Lung (tissue), 12 donors: ENCODE results near the gene TENM3. TPM values are rescaled to one million over a fixed set of nuclear protein-coding genes. Genes with fewer than 3 reads are reported as not detected.

Experiments used
- ATAC-seq: fragments of 200-7000 bp; cut with Tn5 transposase; one replicate; pipeline ENCODE4 v1.9.1; 2020; ENCODE audit warnings: moderate number of reproducible peaks; ENCODE audit not compliant: insufficient read depth, low FRiP score
- DNase-seq, 3 donors: peaks; one replicate each; pipeline ENCODE4 v3.0.0-alpha.2; 2013 to 2017
- H3K27ac ChIP-seq, 2 donors: one replicate each; pipeline ENCODE4 v1.5.1; 2013; ENCODE audit warnings: mild to moderate bottlenecking in 2 of 2, moderate library complexity in 2 of 2, control low read depth in 1 of 2, inconsistent platforms in 1 of 2, low read depth in 1 of 2, low read length in 1 of 2
- H3K27me3 ChIP-seq, 3 donors: one replicate each; pipeline ENCODE4 v1.5.1; 2013; ENCODE audit warnings: low read length in 2 of 3; ENCODE audit not compliant: control insufficient read depth in 3 of 3, insufficient read depth in 3 of 3
- H3K36me3 ChIP-seq, 4 donors: one replicate each; pipeline ENCODE4 v1.5.1; 2013; ENCODE audit warnings: low read length in 4 of 4, mild to moderate bottlenecking in 1 of 4, moderate library complexity in 1 of 4; ENCODE audit not compliant: control insufficient read depth in 4 of 4, insufficient read depth in 4 of 4
- H3K4me1 ChIP-seq, 5 donors: one replicate each; pipeline ENCODE4 v1.5.1; 2013; ENCODE audit warnings: low read length in 5 of 5, mild to moderate bottlenecking in 2 of 5, moderate library complexity in 1 of 5; ENCODE audit not compliant: control insufficient read depth in 5 of 5, insufficient read depth in 5 of 5
- H3K4me3 ChIP-seq: one replicate; pipeline ENCODE4 v1.5.1; 2013; ENCODE audit warnings: mild to moderate bottlenecking, control low read depth, moderate library complexity
- H3K9ac ChIP-seq, 2 donors: one replicate each; pipeline ENCODE4 v1.5.1; 2013; ENCODE audit warnings: low read length in 2 of 2, control low read depth in 1 of 2; ENCODE audit not compliant: insufficient read depth in 1 of 2
- H3K9me3 ChIP-seq, 4 donors: one replicate each; pipeline ENCODE4 v1.5.1; 2013; ENCODE audit warnings: low read length in 3 of 4, mild to moderate bottlenecking in 1 of 4, moderate library complexity in 1 of 4; ENCODE audit not compliant: control insufficient read depth in 4 of 4, insufficient read depth in 3 of 4
- CTCF ChIP-seq: IDR thresholded peaks from 2 replicates; pipeline ENCODE4 v1.5.1; 2012; ENCODE audit warnings: mild to moderate bottlenecking; ENCODE audit errors: control extremely low read depth, extremely low read depth
- WGBS, 2 donors: extraction: QIAGEN DNeasy Blood & Tissue Kit; methylation state at CpG; one replicate each; pipeline ENCODE4 v1.1.7; 2013; 5-methylcytosine and 5-hydroxymethylcytosine counted together
- polyA plus RNA-seq, 2 donors: library from polyadenylated mRNA; stranded (reverse); fragments of 200-250 nt; gene quantifications; one replicate each; pipeline ENCODE4 v1.2.1, GENCODE V29; 2013
- total RNA-seq, 2 donors: library from RNA; depleted of rRNA in 1 of 2; stranded (reverse); fragments of >200 nt in 1 of 2; gene quantifications; one replicate each; pipeline ENCODE4 v1.2.1, GENCODE V29; 2014 to 2021
- donor health status: control.
- donor health status: control.
- donor health status: Bipolar disorder and iron deficiency.
- donor health status: healthy.
- donor health status: DM: yes; HTN: yes; CAD: no.

The TENM3 gene
- total and polyA plus RNA-seq, 4 donors, result 0.14 to 5.3 (median 2.2) TPM

- DNase-seq (peak in 2 of 3 donors; percentile 24 to 45), ATAC-seq (no peak)
- H3K27me3 ChIP-seq, result peaks cover 2 to 50% (median 7%) of the 10 kb centered on the region in 3 donors
- H3K36me3 ChIP-seq, result no peaks in the 10 kb centered on the region
- no peak for TF ChIP-seq CTCF
- peaks cover 0 to 4% (median 0%) of the 10 kb centered on the region in 4 donors for H3K9me3 ChIP-seq
- H3K27ac ChIP-seq, result no peak overlapping the region
- 43 to 62% methylated on average over 11 of the region's 11 CpGs for WGBS, 2 donors
- H3K4me1 ChIP-seq, result peaks cover 0 to 4% (median 0%) of the 10 kb centered on the region in 5 donors
- H3K9ac ChIP-seq, result no peak overlapping the region
- H3K4me3 ChIP-seq, result no peak overlapping the region
These were observed 33.3 kb downstream of the TENM3 start for GRCh38 chr4:182276210-182277109.

- Histone ChIP-seq H3K36me3 (no peaks in the 10 kb centered on the region), H3K9ac (no peak overlapping the region), H3K27me3 (peaks cover 2 to 45% (median 6%) of the 10 kb centered on the region in 3 donors), H3K4me1 (peaks cover 0 to 4% (median 0%) of the 10 kb centered on the region in 5 donors), H3K27ac (no peak overlapping the region), H3K4me3 (no peak overlapping the region), H3K9me3 (peaks cover 0 to 4% (median 0%) of the 10 kb centered on the region in 4 donors)
- DNase-seq, result no peak
- WGBS, 2 donors, result 83 to 91% methylated on average over 2 of the region's 2 CpGs
- no peak for ATAC-seq
- no peak for TF ChIP-seq CTCF
These were observed 34.2 kb downstream of the TENM3 start for GRCh38 chr4:182277377-182277776.

- ATAC-seq (no peak), DNase-seq (no peak)
- Histone ChIP-seq H3K4me1 (peaks cover 0 to 4% (median 0%) of the 10 kb centered on the region in 5 donors), H3K9me3 (peaks cover 0 to 2% (median 0%) of the 10 kb centered on the region in 4 donors), H3K4me3 (no peak overlapping the region), H3K27ac (no peak overlapping the region), H3K27me3 (peaks cover 0 to 42% (median 2%) of the 10 kb centered on the region in 3 donors), H3K9ac (no peak overlapping the region), H3K36me3 (no peaks in the 10 kb centered on the region)
- WGBS, 2 donors, result 85 to 90% methylated on average over 11 of the region's 11 CpGs
- no peak for TF ChIP-seq CTCF
These were observed 35.5 kb downstream of the TENM3 start for GRCh38 chr4:182278729-182279128.
